Amniotic stem cell (primary cell): ENCODE data around the gene CGB1.
"Not testable (repeated sequence)": the region's sequence is repeated elsewhere in the genome, so short reads cannot be mapped to it uniquely, and the experiment has no call there.

Source experiments
- DNase-seq: peaks from one replicate; lab custom pipeline; 2025; lab: John Stamatoyannopoulos, UW

CGB1 gene

GRCh38 chr19:49036815-49037214, at the start of gene CGB1:
Gene CGB1, minus strand, starts transcription at chr19:49036895. Its CDS starts 184 bp downstream, at chr19:49036711.
- DNase-seq: not testable (repeated sequence)

- no peak for DNase-seq
Observed at GRCh38 chr19:49086296-49086695, 49.6 kb upstream of the CGB1 start.

- DNase-seq: no peak
Observed at GRCh38 chr19:49085868-49086232, 49.2 kb upstream of the CGB1 start.

- peak; percentile 98 for DNase-seq
Observed at GRCh38 chr19:49085020-49085867, 48.5 kb upstream of the CGB1 start, which contains the start of gene SNRNP70. Gene SNRNP70, plus strand, starts transcription at chr19:49085451. Its CDS starts 964 bp downstream, at chr19:49086415.

- no peak for DNase-seq
Observed at GRCh38 chr19:49084206-49085019, 47.7 kb upstream of the CGB1 start.

- DNase-seq: no peak
Observed at GRCh38 chr19:49081273-49081672, 44.6 kb upstream of the CGB1 start.

- DNase-seq: no peak
Observed at GRCh38 chr19:49080392-49080791, 43.7 kb upstream of the CGB1 start.

- not testable (repeated sequence) for DNase-seq
Observed at GRCh38 chr19:49074869-49075268, 38.2 kb upstream of the CGB1 start.

GRCh38 chr19:49073514-49074378, 37.1 kb upstream of the CGB1 start:
- no peak for DNase-seq

GRCh38 chr19:49071860-49072547, 35.3 kb upstream of the CGB1 start:
- DNase-seq: no peak

GRCh38 chr19:49070416-49070815, 33.7 kb upstream of the CGB1 start:
- DNase-seq: no peak

- DNase-seq: no peak
Observed at GRCh38 chr19:49069026-49069425, 32.3 kb upstream of the CGB1 start.

- no peak for DNase-seq
Observed at GRCh38 chr19:49067554-49067953, 30.9 kb upstream of the CGB1 start.

GRCh38 chr19:49065905-49066512, 29.3 kb upstream of the CGB1 start:
- DNase-seq: no peak

- no peak for DNase-seq
Observed at GRCh38 chr19:49064768-49065611, 28.3 kb upstream of the CGB1 start, which contains the start of gene NTF4. Gene NTF4, minus strand, starts transcription at chr19:49064818. Its CDS starts 2,821 bp downstream, at chr19:49061997.

GRCh38 chr19:49064029-49064629, 27.4 kb upstream of the CGB1 start:
- DNase-seq: no peak

GRCh38 chr19:49061445-49061844, 24.8 kb upstream of the CGB1 start:
- no peak for DNase-seq

GRCh38 chr19:49061000-49061399, 24.3 kb upstream of the CGB1 start:
- DNase-seq: no peak

- DNase-seq: no peak
Observed at GRCh38 chr19:49059053-49059452, 22.4 kb upstream of the CGB1 start.
